GM12873 (cell line): ENCODE results near the gene SLC13A1.

Experiments used
- CTCF ChIP-seq: IDR thresholded peaks from 2 replicates; pipeline ENCODE4 v1.5.1; 2012; ENCODE audit warnings: low read depth, mild to moderate bottlenecking, moderate library complexity, low read length, control low read depth; ENCODE audit not compliant: insufficient read depth; ENCODE audit errors: missing control alignments

SLC13A1 gene

DNA sequence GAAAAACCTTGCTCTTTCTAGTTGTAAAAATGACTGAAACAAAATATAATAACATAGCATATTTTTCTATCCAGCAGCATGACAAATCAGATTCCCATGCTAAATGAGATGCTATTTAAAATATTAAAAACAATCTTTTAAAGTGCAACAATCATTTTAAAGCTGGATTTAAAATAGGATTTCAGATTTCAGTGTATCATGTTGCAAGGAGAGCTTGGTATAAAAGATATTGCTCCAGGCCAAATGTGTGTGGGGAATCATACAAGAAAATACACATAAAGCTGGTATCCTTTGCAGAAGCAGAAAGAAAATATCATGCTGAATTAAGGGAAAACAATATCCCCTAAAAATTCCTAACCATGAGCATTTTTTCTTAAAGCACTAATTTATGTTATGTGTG lies 42.2 kb downstream of the SLC13A1 start:
- no peak for TF ChIP-seq CTCF

GRCh38 chr7:123155571-123155970 lies 44.2 kb downstream of the SLC13A1 start:
- no peak for TF ChIP-seq CTCF

DNA sequence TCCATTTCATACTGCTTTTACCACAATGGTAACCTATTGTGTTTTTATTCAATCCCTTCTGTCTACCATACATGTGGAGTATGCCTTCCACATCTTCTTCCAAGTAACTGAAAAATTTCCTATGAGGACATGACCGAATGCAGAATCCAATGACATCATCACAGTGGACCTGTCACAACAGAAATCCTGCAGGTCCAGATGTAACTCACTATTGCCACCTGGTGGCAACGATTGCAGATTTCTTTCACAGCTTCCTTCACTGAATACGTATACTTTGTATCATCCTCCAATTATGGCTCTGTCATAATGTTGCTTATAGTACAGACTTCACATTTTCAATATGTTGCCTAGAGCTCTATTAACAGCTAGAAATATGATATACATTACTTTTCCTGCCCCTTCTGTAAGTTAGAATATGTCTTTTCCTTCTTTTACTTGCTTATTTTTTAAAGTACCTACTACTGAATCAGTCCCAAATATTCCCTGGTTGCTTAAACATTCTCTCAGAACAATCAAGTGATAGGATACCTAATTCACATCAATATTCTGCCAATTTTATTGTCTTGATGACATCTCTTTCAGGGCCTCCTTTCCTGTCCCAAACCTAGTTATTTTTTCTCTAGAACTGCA lies 45.4 kb downstream of the SLC13A1 start:
- TF ChIP-seq CTCF = peak; percentile 82

DNA sequence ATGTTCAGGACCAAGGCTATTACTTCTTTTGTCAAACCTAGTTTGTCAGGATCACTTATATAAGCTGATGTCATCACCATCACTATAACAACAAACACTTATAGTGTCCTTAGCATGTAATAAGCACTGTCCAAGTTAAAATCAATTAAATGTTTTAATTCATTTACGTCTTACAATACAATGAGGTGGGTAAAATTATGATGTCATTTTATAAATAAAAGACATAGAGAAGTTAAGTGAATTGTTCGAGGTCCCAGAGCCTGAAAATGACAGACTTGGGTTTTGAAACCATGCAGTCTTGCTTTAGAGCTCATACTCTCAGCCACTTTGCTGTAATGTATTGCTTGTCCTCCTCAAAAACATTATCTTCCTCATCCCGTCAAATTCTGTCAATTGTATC lies 48.3 kb downstream of the SLC13A1 start:
- no peak for TF ChIP-seq CTCF

DNA sequence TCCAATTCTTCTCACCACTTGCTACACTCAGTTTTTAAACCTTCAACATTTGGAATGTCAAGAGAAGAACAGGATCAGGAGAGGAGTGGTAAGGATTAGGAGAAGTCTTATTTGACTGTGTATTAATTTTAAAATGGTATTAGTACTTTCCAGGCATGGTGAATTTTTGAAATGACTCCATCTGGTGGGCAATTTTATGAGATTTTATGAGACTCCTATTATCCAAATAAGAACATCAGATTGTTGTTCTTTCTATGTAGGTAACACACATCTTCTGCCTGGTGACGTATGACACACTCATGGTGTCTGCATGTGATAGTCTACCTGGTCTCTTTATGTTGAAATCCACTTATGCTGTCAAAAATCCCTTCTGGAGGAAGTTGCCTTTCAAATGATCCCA lies 51.0 kb downstream of the SLC13A1 start:
- no peak for TF ChIP-seq CTCF

DNA sequence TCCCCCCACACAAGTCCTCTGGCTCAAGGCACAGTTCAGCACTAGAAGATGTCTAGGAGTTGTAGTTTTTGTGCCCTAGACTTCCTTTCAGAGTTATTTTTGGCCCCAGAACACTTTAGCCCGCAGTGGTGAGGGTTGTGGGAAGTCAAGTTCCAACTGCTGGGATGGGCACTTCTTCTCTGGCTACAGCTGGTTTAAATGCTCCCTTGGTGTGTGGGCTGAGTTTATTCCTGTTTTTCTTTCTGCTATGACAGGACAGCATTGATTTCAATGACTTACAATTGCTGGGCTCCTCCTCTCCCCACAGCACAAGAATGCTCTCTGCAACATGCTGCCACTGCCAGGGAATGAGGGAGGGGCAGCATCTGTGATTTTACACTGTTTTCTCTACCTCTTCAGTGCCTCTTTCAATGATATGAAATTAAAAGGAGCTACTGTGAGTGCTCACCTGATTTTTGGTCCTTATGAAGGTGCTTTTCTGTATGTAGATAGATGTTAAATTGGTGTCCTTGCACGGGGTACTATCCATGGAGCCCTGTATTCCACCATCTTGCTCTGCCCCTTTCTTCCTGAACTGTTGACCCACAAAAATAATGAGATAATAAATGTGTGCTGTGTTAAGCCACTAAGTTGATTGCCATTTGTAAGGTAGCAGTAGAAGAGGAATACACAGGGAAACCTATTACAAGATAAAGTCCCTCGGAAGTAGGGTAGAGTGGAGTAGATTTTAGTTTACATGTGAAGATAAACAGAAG lies 56.3 kb downstream of the SLC13A1 start:
- TF ChIP-seq CTCF = no peak

- no peak for TF ChIP-seq CTCF
These were observed 59.2 kb downstream of the SLC13A1 start for GRCh38 chr7:123140561-123140960.
